ENCODE data around the gene AASDHPPT. TPM values are rescaled to one million over a fixed set of nuclear protein-coding genes. Genes with fewer than 3 reads are reported as not detected.

AASDHPPT gene
- total RNA-seq, 1 donor from 2014 or later, result 282 TPM

Other genes with a start within 250 kb of the AASDHPPT start
- 58.7 TPM for gene MSANTD4, start 55.4 kb upstream of the AASDHPPT start, total RNA-seq
- gene KBTBD3, start 315 bp upstream of the AASDHPPT start, total RNA-seq, result 10.6 TPM